22Rv1 (cell line): Measurements from ENCODE around the gene SPON2.

ENCODE experiments used
- CTCF ChIP-seq: fragments of 450-650 bp; IDR thresholded peaks from 2 replicates; pipeline ENCODE4 v1.5.1; 2017; ENCODE audit warnings: mild to moderate bottlenecking
- ZFX ChIP-seq: fragments of 450-650 bp; IDR thresholded peaks from 2 replicates; pipeline ENCODE4 v1.6.1; 2017; ENCODE audit warnings: antibody characterized with exemption, borderline replicate concordance

- TF ChIP-seq CTCF (no peak), ZFX (no peak)
Measured at GRCh38 chr4:1209821-1210220, 37.4 kb upstream of the SPON2 start.
